KMS-11 (cell line): ENCODE results near the gene GRK3.

Experiments used
- H2AFZ ChIP-seq: fragments of 200-600 bp; sonication (generic); 2 replicates; pipeline ENCODE4 v1.6.1; 2016; ENCODE audit warnings: antibody characterized with exemption, mixed run types, low read depth
- H3K27ac ChIP-seq: fragments of 200-600 bp; sonication (generic); 2 replicates; pipeline ENCODE4 v1.6.1; 2016; ENCODE audit warnings: mild to moderate bottlenecking, mixed run types
- H3K27me3 ChIP-seq: fragments of 200-600 bp; sonication (generic); 2 replicates; pipeline ENCODE4 v1.6.1; 2017; ENCODE audit warnings: mild to moderate bottlenecking, low read depth, mixed run types, moderate library complexity; ENCODE audit not compliant: insufficient read depth
- H3K36me3 ChIP-seq: fragments of 200-600 bp; sonication (generic); 2 replicates; pipeline ENCODE4 v1.6.1; 2017; ENCODE audit warnings: mild to moderate bottlenecking, mixed run types; ENCODE audit not compliant: insufficient read depth
- H3K4me1 ChIP-seq: fragments of 200-600 bp; sonication (generic); 2 replicates; pipeline ENCODE4 v1.6.1; 2016; ENCODE audit warnings: mild to moderate bottlenecking, low read depth, mixed run types; ENCODE audit not compliant: poor library complexity, severe bottlenecking
- H3K4me2 ChIP-seq: fragments of 200-600 bp; sonication (generic); 2 replicates; pipeline ENCODE4 v1.7.0; 2016; ENCODE audit warnings: mild to moderate bottlenecking, mixed run types
- H3K4me3 ChIP-seq: fragments of 200-600 bp; sonication (generic); IDR thresholded peaks from 2 replicates; pipeline ENCODE4 v1.6.1; 2017; ENCODE audit warnings: low read depth, low read length, mixed read lengths; ENCODE audit not compliant: insufficient read depth
- H3K79me2 ChIP-seq: fragments of 200-600 bp; sonication (generic); 2 replicates; pipeline ENCODE4 v1.6.1; 2016; ENCODE audit warnings: low read depth, mixed run types; ENCODE audit not compliant: insufficient read depth
- H3K9ac ChIP-seq: fragments of 200-600 bp; sonication (generic); 2 replicates; pipeline ENCODE4 v1.6.1; 2016; ENCODE audit warnings: mild to moderate bottlenecking, mixed run types
- H4K20me1 ChIP-seq: fragments of 200-600 bp; sonication (generic); 2 replicates; pipeline ENCODE4 v1.6.1; 2016; ENCODE audit warnings: mild to moderate bottlenecking, mixed run types; ENCODE audit not compliant: insufficient read depth
- CTCF ChIP-seq: fragments of 200-600 bp; sonication (generic); conservative IDR thresholded peaks from 2 replicates; pipeline ENCODE4 v1.6.1; 2017; ENCODE audit warnings: low read depth, mild to moderate bottlenecking, antibody characterized with exemption, low read length, moderate library complexity, mixed read lengths

GRK3 gene

DNA sequence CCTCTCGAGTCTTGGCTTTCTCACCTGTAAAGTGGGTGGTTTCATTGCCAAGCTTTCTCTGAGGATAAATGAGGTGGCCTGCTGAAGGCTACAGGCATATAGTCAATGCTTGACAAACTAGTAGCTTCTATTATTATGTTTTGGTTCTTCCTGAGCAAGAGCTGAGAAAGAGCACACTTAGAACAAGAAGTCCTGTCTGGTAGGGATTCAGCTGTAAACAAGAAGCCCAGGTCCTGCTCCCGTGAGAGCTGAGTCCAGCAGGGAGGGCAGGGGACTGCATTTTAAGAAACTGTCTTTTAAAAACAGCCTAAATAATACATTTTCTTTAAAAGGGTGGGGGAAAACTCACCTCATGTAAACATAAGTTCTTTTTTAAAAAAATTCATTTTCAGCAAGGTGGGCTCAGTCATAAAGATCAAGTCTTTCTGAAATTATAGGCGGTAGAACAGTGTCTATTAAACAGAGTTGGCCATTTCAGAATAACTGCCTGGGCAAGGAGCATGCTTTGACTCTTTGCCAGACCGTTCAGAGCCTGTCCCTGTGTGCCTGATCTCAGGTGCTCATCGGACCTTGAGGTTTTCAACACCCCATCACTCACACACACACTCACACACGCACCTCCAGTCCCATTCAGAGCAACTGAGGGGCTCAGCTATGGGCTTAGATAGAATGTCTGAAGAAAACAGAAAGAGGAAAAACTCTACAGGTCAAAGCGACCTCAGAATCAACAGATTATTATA lies 148.4 kb downstream of the GRK3 start:
- no peaks in the 10 kb centered on the region for H3K27me3 ChIP-seq
- H3K36me3 ChIP-seq = no peaks in the 10 kb centered on the region
- H2AFZ ChIP-seq = no peak overlapping the region
- H3K27ac ChIP-seq = no peak overlapping the region
- H3K4me1 ChIP-seq = no peaks in the 10 kb centered on the region
- H3K4me2 ChIP-seq = no peak overlapping the region
- H3K79me2 ChIP-seq = no peaks in the 10 kb centered on the region
- no peak for TF ChIP-seq CTCF
- no peaks in the 10 kb centered on the region for H4K20me1 ChIP-seq
- no peak overlapping the region for H3K9ac ChIP-seq
- no peak overlapping the region for H3K4me3 ChIP-seq

- Histone ChIP-seq H2AFZ (no peak overlapping the region), H3K4me2 (no peak overlapping the region), H4K20me1 (no peaks in the 10 kb centered on the region), H3K27ac (no peak overlapping the region), H3K79me2 (no peaks in the 10 kb centered on the region), H3K27me3 (no peaks in the 10 kb centered on the region), H3K4me3 (no peak overlapping the region), H3K36me3 (no peaks in the 10 kb centered on the region), H3K9ac (no peak overlapping the region), H3K4me1 (no peaks in the 10 kb centered on the region)
- no peak for TF ChIP-seq CTCF
Observed at GRCh38 chr22:25714070-25714469, 149.6 kb downstream of the GRK3 start.

DNA sequence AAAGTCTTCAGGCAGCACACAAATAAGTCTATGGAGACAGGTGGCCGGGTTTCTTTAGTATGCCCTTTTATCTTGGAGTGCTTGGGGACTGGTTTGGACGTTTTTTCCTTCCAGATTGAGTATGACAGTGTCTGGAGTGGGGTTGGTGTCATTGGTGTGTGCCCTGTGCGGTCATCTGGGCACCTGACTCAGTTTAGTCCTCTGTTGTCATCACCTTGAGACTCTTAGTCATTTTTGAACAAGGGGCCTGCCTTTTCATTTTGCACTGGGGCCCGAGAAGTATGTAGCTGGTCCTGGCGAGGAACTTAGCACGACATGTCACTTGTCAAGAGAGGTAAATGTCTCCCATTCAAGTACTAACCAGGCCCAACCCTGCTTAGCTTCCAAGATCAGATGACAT lies 150.3 kb downstream of the GRK3 start:
- H3K79me2 ChIP-seq = no peaks in the 10 kb centered on the region
- TF ChIP-seq CTCF = no peak
- no peak overlapping the region for H2AFZ ChIP-seq
- H3K9ac ChIP-seq = no peak overlapping the region
- no peak overlapping the region for H3K27ac ChIP-seq
- no peak overlapping the region for H3K4me3 ChIP-seq
- H3K36me3 ChIP-seq = no peaks in the 10 kb centered on the region
- no peaks in the 10 kb centered on the region for H4K20me1 ChIP-seq
- no peaks in the 10 kb centered on the region for H3K4me1 ChIP-seq
- no peaks in the 10 kb centered on the region for H3K27me3 ChIP-seq
- H3K4me2 ChIP-seq = no peak overlapping the region

DNA sequence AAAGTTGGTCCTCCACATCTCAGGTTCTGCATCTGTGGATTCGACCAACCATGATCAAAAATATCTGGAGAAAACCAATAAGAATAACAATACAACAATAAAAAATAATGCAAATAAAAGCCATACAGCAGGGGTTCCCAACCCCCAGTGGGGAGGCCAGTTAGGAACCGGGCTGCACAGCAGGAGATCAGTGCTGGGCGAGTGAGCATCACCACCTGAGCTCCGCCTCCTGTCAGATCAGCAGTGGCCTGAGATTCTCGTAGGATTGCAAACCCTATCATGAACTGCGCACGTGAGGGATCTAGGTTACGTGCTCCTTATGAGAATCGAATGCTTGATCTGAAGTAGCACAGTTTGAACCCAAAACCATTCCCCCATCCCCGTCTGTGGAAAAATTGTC lies 152.2 kb downstream of the GRK3 start:
- Histone ChIP-seq H3K4me2 (no peak overlapping the region), H3K4me3 (no peak overlapping the region), H4K20me1 (no peaks in the 10 kb centered on the region), H2AFZ (no peak overlapping the region), H3K27ac (no peak overlapping the region), H3K79me2 (no peaks in the 10 kb centered on the region), H3K4me1 (no peaks in the 10 kb centered on the region), H3K27me3 (no peaks in the 10 kb centered on the region), H3K36me3 (no peaks in the 10 kb centered on the region), H3K9ac (no peak overlapping the region)
- TF ChIP-seq CTCF = no peak
